T-helper 1 cell (primary cell): Measurements from ENCODE around the gene PORCN.

ENCODE experiments used
- DNase-seq, 5 donors: peaks; one replicate each; pipeline ENCODE4 v3.0.0-alpha.2; 2012 to 2020

The PORCN gene

GRCh38 chrX:48476919-48477318 is 31.9 kb upstream of the PORCN start:
- DNase-seq = no peak

GRCh38 chrX:48477960-48478755 is 30.6 kb upstream of the PORCN start:
- DNase-seq = no peak

- no peak for DNase-seq
These were observed 30.0 kb upstream of the PORCN start for GRCh38 chrX:48478806-48479205.

- no peak for DNase-seq
These were observed 28.6 kb upstream of the PORCN start for GRCh38 chrX:48480142-48480541.

GRCh38 chrX:48480583-48480982 is 28.2 kb upstream of the PORCN start:
- no peak for DNase-seq

- DNase-seq = no peak
These were observed 26.3 kb upstream of the PORCN start for GRCh38 chrX:48482526-48482925.

- no peak for DNase-seq
These were observed 21.4 kb upstream of the PORCN start for GRCh38 chrX:48487362-48487798.

- DNase-seq = no peak
These were observed 20.8 kb upstream of the PORCN start for GRCh38 chrX:48488034-48488433.

GRCh38 chrX:48489296-48489695 is 19.5 kb upstream of the PORCN start:
- no peak for DNase-seq

GRCh38 chrX:48489892-48490291 is 18.9 kb upstream of the PORCN start:
- no peak for DNase-seq

- no peak for DNase-seq
These were observed 18.1 kb upstream of the PORCN start for GRCh38 chrX:48490661-48491060.

- no peak for DNase-seq
These were observed 17.0 kb upstream of the PORCN start for GRCh38 chrX:48491809-48492208.

- DNase-seq = no peak
These were observed 16.4 kb upstream of the PORCN start for GRCh38 chrX:48492293-48492910.

- DNase-seq = no peak
These were observed 14.9 kb upstream of the PORCN start for GRCh38 chrX:48493890-48494364.

GRCh38 chrX:48496660-48497059 is 12.1 kb upstream of the PORCN start:
- no peak for DNase-seq

- DNase-seq = no peak
These were observed 10.9 kb upstream of the PORCN start for GRCh38 chrX:48497871-48498270.

- no peak for DNase-seq
These were observed 10.4 kb upstream of the PORCN start for GRCh38 chrX:48498374-48498809.

GRCh38 chrX:48504261-48504660 is 4.5 kb upstream of the PORCN start:
- no peak for DNase-seq

- no peak for DNase-seq
These were observed 3.3 kb upstream of the PORCN start for GRCh38 chrX:48505481-48505880.

- DNase-seq = no peak
These were observed 1.5 kb upstream of the PORCN start for GRCh38 chrX:48507246-48507645.

GRCh38 chrX:48509245-48509590 is 426 bp downstream of the PORCN start:
- no peak for DNase-seq

GRCh38 chrX:48509619-48510018 is 827 bp downstream of the PORCN start:
- no peak for DNase-seq

GRCh38 chrX:48511560-48511959 is 2.8 kb downstream of the PORCN start:
- no peak for DNase-seq

GRCh38 chrX:48512371-48512935 is 3.7 kb downstream of the PORCN start:
- no peak for DNase-seq
